Type B pancreatic cell (in vitro differentiated cells): ENCODE measurements around the gene ZMAT2. TPM values are rescaled to one million over a fixed set of nuclear protein-coding genes. Genes with fewer than 3 reads are reported as not detected.
"Not testable (repeated sequence)": the region's sequence is repeated elsewhere in the genome, so short reads cannot be mapped to it uniquely, and the experiment has no call there.

ENCODE experiments used
- DNase-seq: peaks from one replicate; pipeline ENCODE4 v3.0.0; 2021; ENCODE audit warnings: mixed read lengths; ENCODE audit not compliant: unreplicated experiment; ENCODE audit errors: extremely low spot score
- H3K27ac Mint-ChIP-seq: 2 replicates; pipeline ENCODE4 v1.8.0; 2021; ENCODE audit warnings: mild to moderate bottlenecking, mixed read lengths
- H3K27me3 Mint-ChIP-seq: 2 replicates; pipeline ENCODE4 v1.8.0; 2021; ENCODE audit warnings: mixed read lengths
- H3K36me3 Mint-ChIP-seq: 2 replicates; pipeline ENCODE4 v1.8.0; 2021; ENCODE audit warnings: mixed read lengths
- H3K4me1 Mint-ChIP-seq: one replicate; pipeline ENCODE4 v1.8.0; 2021; ENCODE audit warnings: mixed read lengths; ENCODE audit not compliant: unreplicated experiment
- H3K4me3 Mint-ChIP-seq: 2 replicates; pipeline ENCODE4 v1.8.0; 2021; ENCODE audit warnings: mild to moderate bottlenecking, mixed read lengths
- H3K9me3 Mint-ChIP-seq: 2 replicates; pipeline ENCODE4 v1.8.0; 2021; ENCODE audit warnings: mixed read lengths
- CTCF ChIP-seq: fragments of 200-600 bp; sonication (generic); conservative IDR thresholded peaks from 2 replicates; pipeline ENCODE4 v1.5.0; 2021; ENCODE audit warnings: antibody characterized with exemption, mild to moderate bottlenecking
- total RNA-seq: library from RNA; stranded (reverse); gene quantifications from 2 replicates; pipeline ENCODE4 v1.2.1, GENCODE V29; 2021; ENCODE audit warnings: low replicate concordance

Gene ZMAT2
- total RNA-seq, 1 donor from 2014 or later: 57.4 TPM

GRCh38 chr5:140718266-140718592 lies 18.0 kb downstream of the ZMAT2 start:
- H3K9me3 Mint-ChIP-seq: no peaks in the 10 kb centered on the region
- no peaks in the 10 kb centered on the region for H3K4me1 Mint-ChIP-seq
- TF ChIP-seq CTCF: no peak
- H3K36me3 Mint-ChIP-seq: no peaks in the 10 kb centered on the region
- H3K4me3 Mint-ChIP-seq: peak overlapping the region; percentile 66
- peaks cover 2% of the 10 kb centered on the region for H3K27me3 Mint-ChIP-seq
- H3K27ac Mint-ChIP-seq: peak overlapping the region; percentile 73
- no peak for DNase-seq

- not testable (repeated sequence) for H3K4me1 Mint-ChIP-seq, H3K27me3 Mint-ChIP-seq, H3K27ac Mint-ChIP-seq, H3K36me3 Mint-ChIP-seq, DNase-seq, H3K4me3 Mint-ChIP-seq, H3K9me3 Mint-ChIP-seq
These were observed 20.5 kb downstream of the ZMAT2 start for GRCh38 chr5:140720738-140721137.

DNA sequence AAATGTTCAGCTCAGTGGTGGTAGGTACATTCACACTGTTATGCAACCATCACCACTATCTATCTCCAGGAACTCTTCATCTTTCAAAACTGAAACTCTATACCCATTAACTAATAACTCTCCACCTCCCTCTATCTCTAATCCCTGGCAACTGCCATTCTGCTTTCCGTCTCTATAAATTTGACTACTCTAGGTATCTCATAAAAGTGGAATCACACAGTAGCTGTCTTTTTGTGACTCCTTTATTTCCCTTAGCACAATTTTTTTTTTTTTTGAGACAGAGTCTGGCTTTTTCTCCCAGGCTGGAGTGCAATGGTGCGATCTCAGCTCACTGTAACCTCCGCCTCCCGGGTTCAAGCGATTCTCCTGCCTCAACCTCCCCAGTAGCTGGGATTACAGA lies 21.1 kb downstream of the ZMAT2 start:
- not testable (repeated sequence) for H3K27ac Mint-ChIP-seq, H3K36me3 Mint-ChIP-seq, H3K4me1 Mint-ChIP-seq, DNase-seq, H3K9me3 Mint-ChIP-seq, H3K4me3 Mint-ChIP-seq
- H3K27me3 Mint-ChIP-seq: peaks cover 11% of the 10 kb centered on the region

GRCh38 chr5:140725799-140726471 lies 25.7 kb downstream of the ZMAT2 start:
- TF ChIP-seq CTCF: no peak
- H3K27ac Mint-ChIP-seq: peak overlapping the region; percentile 71
- peaks cover 18% of the 10 kb centered on the region for H3K27me3 Mint-ChIP-seq
- H3K4me1 Mint-ChIP-seq: no peaks in the 10 kb centered on the region
- H3K36me3 Mint-ChIP-seq: no peaks in the 10 kb centered on the region
- peak; percentile 76 for DNase-seq
- H3K4me3 Mint-ChIP-seq: peak overlapping the region; percentile 85
- H3K9me3 Mint-ChIP-seq: no peaks in the 10 kb centered on the region

DNA sequence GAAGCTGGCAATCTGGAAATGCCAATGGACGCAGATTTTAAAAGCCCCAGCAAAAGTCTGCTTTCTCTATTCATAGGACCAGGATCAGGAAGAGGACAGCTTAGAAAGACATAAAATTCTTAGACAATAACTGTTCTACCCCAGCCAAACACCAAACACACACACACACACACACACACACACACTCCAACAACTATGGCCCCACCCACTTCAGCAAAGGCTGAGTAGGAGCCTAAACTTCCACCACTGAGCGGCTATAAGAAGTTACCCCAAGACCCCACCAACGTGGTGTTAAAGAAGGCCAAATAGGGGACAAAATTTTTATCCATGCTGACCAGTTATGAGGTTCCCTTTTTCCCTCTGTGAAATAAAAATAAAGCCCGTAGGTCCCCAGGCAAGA lies 32.9 kb downstream of the ZMAT2 start:
- no peak overlapping the region for H3K4me3 Mint-ChIP-seq
- H3K4me1 Mint-ChIP-seq: no peaks in the 10 kb centered on the region
- no peaks in the 10 kb centered on the region for H3K36me3 Mint-ChIP-seq
- H3K27me3 Mint-ChIP-seq: peaks cover 34% of the 10 kb centered on the region
- DNase-seq: no peak
- no peaks in the 10 kb centered on the region for H3K9me3 Mint-ChIP-seq
- no peak overlapping the region for H3K27ac Mint-ChIP-seq
- TF ChIP-seq CTCF: no peak

- TF ChIP-seq CTCF: peak; percentile 48
- H3K9me3 Mint-ChIP-seq: no peaks in the 10 kb centered on the region
These were observed 34.1 kb downstream of the ZMAT2 start for GRCh38 chr5:140734354-140734753.

GRCh38 chr5:140737486-140737885 lies 37.2 kb downstream of the ZMAT2 start:
- H3K4me3 Mint-ChIP-seq: no peak overlapping the region
- H3K4me1 Mint-ChIP-seq: no peaks in the 10 kb centered on the region
- H3K27ac Mint-ChIP-seq: no peak overlapping the region
- no peak for TF ChIP-seq CTCF
- no peak for DNase-seq
- no peaks in the 10 kb centered on the region for H3K36me3 Mint-ChIP-seq
- H3K9me3 Mint-ChIP-seq: no peaks in the 10 kb centered on the region
- H3K27me3 Mint-ChIP-seq: peaks cover 33% of the 10 kb centered on the region

More at GRCh38 chr5:140734354-140734753, 34.1 kb downstream of the ZMAT2 start:
- Mint-ChIP-seq H3K4me3 (no peak overlapping the region), H3K4me1 (no peaks in the 10 kb centered on the region), H3K36me3 (no peaks in the 10 kb centered on the region), H3K27ac (no peak overlapping the region), H3K27me3 (peaks cover 32% of the 10 kb centered on the region)
- DNase-seq: no peak
